GM21528 (cell line): ENCODE measurements around the gene CILP2.

Experiments used
- ATAC-seq: cut with Tn5 transposase; IDR thresholded peaks from one replicate; pipeline ENCODE4 v1.9.1; 2021; ENCODE audit warnings: mild to moderate bottlenecking, moderate library complexity; ENCODE audit not compliant: unreplicated experiment, low FRiP score

Gene CILP2

DNA sequence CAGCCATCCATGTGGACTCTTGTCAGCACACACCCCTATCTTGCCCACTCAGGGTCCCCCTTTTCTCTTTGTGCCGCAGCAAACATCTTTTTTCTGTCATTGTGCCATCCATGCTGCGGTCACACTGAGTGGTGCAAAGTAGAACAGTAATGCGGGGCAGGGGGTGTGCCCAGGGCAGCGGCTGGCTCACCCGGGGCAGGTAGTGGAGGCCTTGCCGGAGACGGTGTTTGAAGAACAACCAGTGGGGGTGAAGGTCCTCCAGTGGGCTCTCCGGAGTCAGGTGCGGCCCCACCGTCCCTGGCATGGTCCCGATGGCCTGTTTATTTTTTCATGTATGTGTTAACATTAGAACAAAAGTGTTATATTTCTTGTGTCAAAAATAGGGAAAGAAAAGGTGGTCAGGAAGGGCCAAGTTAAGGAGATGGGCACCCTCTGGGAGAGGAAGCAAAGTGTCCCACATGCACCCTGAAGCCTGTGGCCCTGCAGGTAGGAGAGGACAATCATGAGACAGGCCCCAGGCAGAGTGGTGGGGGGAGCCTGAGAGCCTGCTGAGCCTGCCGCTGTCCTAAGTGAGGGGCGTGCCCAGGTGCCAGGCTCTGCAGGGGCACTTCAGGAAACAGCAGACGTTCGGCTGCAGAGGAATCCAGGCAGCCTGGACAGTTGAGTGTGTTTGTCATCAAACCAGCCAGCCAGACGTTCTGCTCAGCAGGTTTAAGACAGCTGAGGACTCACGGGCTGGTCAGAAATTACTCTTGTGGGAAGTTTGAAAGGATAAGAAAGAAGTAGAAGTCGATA, 35.1 kb upstream of the CILP2 start:
- no peak for ATAC-seq

DNA sequence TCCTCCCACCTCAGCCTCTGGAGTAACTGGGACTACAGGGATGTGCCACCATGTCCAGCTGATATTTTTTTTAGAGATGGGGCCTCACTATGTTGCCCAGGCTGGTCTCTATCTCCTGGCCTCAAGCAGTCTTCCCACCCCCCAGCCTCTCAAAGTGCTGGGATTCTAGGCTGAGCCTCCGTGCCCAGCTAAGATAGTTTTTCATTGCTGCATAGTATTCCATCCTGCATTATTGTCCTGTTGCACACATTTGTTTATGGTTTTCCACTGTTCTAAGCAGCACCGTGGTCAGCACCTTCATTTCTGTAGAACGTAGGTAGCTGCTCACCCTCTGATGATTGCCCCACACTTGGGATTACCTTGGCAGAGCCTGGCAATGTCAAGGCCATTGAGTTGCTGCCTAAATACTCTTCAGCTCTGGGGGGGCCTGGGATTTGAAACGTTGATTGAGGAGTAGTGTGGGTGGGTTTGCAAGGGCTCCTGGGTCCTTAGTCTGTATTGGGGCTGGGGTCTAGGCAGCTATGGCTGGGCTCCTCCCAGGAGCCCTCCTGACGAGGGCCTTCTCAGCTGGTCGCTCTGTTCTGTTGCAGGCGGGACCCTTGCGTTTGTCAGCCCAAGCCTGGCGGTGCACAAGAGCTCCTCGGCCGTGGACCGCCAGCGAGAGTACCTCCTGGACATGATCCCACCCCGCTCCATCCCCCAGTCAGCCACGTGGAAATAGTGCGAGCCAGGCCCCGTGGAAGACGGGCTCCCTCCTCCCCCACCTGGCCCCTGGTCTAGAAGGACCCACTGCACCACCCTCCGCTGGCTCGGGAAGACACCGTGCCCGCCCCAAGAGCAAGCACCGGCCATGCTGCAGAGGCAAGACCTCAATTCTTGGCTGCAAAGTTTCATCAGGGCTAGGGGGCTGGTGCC, 33.1 kb upstream of the CILP2 start:
- ATAC-seq: no peak

DNA sequence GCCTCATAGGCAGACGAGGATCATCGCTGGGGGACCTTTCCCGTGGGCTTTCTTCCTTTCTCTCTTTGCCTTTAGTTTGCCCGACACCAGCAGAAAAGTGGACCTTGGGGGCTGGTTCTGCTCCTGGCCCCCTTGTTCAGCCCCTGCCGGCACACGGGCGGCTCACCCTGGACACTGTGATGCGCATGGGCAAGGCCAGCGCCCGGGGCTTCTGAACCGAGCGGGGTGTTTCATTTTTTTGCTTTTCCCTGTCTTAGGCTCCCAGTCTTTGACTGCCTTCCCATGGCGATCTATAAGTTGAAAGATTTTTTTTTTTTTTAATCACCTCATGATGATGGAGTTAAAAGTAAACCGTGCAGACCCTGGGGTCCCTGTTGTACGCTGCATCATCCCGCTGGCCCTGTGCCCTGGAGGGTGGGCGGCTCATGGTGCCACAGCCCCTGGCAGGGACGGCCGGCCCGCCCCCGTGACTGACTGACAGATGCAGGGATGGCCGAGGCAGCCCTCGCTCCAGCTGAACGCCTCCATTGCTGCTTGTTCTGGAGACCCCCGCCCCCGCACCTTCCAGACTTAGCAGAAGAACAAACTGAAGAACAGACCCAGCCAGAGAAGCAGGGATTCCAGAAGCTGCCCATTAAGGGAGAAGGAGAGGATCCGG, 32.3 kb upstream of the CILP2 start:
- ATAC-seq: no peak

DNA sequence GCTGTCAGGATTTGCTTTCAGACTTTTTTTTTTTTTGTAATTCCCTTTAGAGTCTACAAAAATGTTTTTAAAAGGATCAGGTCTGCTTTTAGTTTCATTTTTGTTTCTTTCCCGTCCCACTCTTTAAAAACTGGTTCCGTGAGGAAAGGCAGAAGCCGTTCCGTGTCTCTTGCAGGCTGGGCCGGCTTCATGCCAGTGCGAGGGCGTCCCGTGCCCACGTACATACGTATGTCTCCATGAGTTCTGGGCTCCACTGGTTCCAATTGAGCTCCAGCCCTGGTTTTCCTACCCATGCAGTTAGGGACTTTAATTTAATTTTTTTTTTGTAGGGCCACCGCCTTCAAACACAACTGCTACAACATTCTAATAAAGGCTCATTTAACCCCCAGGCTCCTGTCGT, 31.5 kb upstream of the CILP2 start:
- ATAC-seq: no peak

DNA sequence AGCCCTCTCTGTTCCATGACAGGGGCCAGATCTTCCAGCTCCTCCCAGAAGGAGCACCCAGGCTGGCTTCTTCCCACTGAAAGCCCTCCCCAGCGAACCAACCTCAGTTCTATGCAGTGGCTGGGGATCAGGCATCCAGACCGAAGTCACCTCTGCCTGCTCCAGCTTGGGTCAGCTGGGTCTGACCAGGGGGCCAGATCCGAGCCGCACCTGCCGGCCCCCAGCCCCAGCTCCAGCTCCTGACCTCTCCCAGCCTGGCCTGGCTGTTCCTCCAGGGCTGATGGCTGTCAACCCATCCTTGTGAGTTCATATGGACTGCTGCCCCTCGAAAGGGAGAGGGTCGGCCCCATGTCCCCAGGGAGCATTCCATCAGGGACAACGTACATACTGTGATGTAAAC, 30.7 kb upstream of the CILP2 start:
- ATAC-seq: no peak

DNA sequence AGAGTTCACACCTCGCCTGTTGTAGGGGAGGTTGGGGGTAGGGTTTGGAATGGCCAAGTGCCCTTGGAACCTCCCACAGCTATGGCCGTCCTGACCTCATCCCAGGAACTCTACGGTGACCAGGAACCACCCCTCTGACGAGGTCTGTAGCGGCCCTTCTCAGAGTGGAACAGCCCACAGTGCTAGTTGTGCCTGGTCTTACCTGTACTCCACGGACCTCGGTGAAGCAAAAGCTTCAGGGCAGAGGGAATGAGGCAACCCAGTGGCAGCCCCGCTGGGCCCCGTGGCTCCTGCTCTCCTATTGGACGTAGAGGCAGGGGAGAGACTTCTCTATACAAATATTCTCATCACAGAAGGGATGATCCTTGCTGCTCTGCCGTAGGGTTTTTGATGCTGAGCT, 29.8 kb upstream of the CILP2 start:
- no peak for ATAC-seq

DNA sequence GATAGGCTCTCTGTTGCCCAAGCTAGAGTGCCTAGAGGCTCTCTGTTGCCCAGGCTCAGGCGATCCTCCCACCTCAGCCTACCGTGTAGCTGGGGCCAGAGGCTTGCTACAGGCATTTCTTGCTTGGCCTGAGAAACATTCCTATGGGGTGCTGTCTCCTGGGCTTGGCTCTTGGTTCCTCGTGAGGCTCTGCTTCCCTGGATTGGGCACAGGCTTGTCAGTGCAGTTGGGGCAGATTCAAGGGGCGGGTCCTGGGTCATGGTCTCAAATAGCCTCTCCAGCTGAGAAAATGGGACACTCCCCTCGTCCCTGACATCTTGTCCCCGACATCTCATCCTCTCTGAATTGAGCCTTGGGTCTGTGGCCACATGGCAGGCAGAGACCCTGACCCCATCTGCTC, 27.6 kb upstream of the CILP2 start:
- ATAC-seq: no peak

DNA sequence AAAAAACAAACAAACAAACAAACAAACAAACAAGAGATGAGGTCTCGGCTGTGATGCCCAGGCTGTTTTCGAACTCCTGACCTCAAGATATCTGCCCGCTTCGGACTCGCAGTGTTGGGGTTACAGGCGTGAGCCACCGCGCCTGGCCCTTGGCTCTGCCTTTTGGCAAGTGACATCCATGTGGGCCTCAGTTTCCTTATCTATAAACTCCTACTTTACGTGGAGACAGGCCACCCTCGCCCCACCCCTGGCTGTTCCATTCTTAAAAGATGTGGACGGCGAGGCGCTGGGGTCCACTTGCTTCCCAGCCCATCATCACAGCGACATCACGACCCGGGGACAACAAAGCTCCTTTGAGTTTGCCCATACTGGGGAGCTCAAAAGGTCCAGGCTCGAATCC, 24.4 kb upstream of the CILP2 start:
- no peak for ATAC-seq

DNA sequence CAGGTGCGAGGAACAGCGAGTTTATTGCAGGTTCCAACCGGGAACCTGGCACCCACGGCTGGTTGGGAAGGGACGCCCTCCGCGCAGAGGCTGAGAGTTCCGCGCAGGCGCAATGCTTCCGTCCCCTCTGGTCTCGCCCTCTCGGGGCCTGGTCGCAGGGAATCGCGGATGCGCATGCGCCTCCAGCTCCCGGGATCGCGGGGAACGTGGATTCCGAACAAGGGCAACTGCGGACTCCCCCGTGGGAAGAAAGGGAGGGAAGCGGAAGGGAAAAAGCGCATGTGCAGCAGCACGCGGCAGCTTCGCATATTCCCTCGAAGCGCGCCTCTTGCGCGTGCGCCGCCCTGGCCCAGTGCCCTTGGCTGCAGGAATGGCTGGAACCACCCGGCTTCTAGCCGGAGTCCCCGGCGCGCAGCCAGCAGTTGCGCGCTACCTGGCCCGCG, 23.8 kb upstream of the CILP2 start:
- ATAC-seq: no peak

DNA sequence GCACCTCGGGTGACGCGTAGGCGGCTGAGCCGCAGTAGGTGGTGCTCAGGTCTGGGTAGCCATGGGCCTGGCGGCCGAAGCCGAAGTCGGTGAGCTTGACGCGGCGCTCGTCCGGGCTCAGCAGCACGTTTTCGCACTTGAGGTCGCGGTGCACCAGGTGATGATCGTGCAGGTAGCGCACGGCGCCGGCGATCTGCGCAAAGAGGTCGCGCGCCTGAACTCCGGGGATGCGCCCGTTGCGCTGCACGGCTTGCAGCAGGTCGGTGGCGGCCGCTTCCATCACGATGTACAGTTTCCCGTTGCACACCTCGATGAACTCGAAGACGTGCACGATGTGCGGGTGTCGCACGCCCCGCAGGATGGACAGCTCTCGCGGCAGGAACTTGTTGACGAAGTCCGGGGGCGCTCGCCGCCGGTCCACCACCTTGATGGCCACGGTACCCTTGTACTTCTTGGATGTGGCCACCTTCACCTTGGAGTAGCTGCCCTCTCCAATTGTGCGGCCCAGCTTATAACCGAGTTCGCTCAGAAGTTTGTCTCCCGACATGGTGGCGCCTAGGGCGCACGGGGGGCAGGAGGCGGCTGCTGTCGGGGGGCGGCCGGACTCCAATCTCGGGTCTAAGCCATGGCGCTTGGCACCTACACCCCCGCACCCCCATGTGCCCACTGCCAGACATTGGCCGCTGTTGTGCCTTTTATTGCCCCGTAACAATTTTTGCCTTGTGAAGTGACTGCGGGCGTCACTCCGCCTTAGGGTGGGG, 23.0 kb upstream of the CILP2 start, which contains the start of gene TSSK6:
Gene TSSK6 (minus strand): TSS at position 668 of the 761 bp plus-strand sequence. CDS start 121 bp downstream, at position 547.
- ATAC-seq: no peak

DNA sequence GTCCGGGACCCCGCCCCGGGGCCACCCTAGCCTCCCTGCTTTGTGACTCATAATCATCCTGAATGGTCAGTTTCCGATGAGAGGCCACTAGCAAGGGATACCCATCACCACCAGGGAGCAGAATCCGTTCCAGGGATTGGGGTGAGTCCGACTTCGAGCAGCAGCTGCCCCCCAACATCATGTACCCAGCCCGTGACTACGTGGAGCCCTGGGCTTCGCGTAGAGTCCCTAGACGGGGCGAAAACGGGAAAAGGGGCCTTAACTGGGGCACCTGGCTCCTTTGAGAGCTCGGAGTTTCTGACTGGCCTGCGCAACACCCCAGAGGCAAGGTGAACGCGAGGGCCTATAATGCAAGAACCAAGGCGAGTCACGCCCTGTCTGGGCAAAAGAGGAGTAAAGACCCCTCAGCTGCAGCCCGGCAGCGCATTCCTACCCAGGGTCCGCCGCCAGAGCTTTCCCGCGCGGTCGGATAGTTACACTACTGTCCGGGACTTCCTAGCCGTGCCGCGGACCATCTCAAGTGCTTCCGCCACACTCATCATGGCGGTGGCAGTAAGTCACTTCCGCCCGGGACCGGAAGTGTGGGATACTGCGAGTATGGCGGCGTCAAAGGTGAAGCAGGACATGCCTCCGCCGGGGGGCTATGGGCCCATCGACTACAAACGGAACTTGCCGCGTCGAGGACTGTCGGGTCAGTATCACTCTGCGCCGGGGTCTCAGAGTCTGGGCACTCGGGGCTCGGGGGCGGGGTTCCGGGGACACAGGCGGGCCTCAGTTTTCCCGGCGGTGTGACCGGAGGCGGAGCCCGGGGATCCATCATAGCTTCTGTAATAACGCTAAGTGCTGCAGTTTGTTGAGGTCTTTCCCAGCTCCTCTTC, 22.2 kb upstream of the CILP2 start, which contains the start of gene NDUFA13:
Gene NDUFA13 (plus strand): TSS at position 584 of the 878 bp plus-strand sequence. CDS start 14 bp downstream, at position 598.
- peak; percentile 91 for ATAC-seq

DNA sequence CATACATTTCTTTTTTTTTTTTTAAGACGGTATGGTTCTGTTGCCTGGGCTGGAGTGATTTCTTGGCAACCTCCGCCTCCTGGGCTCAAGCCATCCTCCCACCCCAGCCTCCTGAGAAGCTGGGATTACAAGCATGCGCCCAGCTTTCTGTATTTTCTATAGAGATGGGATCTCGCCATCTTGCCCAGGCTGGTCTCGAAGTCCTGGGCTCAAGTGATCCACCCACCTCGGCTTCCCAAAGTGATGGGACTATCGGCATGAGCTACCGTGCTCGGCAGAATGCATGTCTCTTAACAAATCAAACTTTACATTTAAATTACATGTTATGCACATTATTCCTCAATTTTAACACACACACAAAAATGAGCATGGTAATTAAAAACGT, 20.8 kb upstream of the CILP2 start:
- no peak for ATAC-seq

DNA sequence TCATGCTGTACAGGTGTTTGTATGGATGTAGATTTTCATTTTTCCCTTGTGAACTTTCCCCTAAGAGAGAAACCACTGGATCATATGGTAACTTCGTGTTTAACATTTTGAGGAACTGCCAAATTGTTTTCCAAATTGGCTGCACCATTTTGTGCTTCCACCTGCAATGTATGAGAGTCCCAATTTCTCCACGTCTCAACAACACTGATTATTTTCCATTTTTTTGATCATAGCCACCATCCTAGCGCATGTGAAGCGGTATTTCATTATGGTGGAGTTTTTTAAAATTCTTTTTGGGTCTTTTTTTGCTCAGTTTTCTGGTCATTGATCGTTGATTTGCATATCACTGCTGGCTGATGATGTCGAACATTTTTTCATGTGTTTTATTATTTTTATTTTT, 17.1 kb upstream of the CILP2 start:
- no peak for ATAC-seq

DNA sequence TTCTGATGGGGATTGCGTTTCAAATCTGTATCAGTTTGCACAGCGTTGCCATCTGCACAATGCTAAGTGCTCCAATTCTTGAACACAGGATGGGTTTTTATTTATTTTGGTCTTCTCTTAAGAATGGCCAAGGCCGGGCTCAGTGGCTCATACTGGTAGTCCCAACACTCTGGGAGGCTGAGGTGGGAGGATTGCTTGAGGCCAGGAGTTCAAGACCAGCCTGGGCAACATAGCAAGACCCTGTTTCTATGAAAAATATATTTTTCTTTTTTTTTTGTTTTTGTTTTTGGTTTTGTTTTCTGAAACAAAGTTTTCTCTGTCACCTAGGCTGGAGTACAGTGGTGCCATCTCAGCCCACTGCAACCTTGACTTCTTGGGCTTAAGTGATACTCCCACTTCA, 14.9 kb upstream of the CILP2 start:
- no peak for ATAC-seq

DNA sequence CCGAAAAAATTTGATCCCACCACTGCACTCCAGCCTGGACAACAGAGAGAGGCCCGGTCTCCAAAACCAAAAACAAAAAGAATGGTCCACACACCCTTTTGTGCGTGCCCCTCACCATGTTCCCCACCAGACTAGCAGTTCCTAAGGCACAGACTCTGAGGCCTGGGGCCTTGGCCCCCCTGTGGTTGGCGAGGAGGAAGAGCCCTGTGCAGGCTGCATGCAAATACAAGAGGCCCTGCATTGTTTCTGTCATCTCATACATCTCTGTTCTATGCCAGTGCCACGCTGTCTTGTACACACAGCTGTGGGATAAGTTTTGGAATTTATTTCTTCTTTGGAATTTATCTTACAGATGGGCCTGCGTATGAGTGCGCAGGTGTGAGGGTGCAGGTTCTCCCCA, 14.0 kb upstream of the CILP2 start:
- no peak for ATAC-seq

DNA sequence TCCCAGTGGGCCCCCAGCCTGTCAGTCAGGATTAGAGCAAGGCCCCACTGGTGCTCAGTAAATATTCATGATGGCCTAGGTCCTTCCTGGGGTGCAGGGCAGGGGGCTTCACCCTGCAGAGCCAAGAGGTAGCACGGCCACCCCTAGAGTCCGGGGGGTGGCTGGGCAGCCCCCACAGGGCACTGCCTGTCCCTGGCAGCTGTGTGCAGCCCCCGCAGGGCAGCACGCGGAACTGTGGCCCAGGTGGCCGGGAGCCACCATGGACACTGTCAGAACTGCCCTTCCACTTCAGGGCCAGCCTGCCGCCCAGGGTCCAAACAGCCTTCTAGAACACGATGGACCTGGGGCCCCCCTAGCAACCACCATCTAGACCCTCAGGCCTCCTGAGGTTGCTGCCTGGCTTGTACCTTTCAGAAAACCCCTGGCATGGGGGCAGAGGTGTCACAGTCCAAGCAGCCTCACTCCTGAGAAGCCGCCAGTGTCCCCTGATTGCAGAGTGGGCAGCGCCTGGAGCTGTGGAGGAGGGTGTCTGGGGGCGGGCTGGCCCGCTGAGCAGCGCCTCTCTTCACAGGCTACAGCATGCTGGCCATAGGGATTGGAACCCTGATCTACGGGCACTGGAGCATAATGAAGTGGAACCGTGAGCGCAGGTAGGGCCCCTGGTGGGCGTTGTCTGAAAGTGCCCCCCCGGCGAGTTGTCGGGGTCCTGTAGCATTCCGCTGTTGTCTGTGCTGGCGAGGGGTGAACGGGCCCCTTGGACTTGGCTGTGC, 12.3 kb upstream of the CILP2 start:
- ATAC-seq: no peak

DNA sequence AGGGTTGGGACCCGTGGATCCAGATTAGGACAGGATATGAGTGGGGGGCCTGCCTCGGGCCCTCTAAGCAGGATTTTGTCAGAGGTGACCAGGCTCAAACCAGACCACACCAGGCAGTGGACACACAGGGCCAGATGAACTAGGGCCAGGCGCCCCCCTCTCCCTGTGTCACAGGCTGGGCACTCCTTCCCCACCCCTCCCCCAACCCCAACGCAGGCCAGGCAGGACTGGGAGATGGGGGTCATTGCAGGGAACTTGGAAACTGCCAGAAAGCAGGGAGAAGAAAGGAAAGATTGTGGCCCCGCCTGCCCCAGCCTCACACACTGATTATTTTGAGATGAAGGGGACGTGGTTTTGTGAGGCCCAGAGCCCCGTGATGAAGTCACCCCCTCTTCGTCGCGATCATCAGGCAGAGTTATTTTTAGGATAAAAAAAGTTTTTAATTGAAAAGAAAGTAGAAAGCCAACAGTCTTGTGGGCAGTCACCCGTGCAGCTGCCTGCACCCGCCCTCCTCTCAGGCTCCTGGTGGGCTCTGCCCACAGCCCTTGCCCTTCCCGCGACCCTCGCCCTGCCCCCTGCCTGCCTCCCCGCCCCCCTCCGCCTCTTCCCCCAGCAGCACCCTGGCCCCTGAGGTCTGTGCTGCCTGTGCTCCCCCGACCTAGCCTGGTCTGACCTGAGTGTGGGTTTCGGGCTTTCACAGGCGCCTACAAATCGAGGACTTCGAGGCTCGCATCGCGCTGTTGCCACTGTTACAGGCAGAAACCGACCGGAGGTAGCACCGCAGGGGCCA, 11.3 kb upstream of the CILP2 start:
- no peak for ATAC-seq

DNA sequence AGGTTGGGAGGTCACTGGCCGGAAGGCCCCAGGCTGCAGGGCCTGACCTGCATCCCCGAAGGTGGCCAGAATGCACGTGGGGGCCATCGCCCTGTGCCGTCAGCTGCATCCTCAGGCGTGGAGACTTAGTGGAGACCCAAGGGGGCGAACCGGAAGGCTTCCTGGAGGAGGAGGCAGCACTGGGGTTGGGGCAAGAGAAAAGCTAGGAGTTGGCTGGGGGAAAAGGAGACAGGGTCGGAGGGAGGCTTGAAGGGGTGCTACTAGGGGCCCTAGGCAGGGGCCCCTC, 10.8 kb upstream of the CILP2 start:
- no peak for ATAC-seq
